Stimulated activated CD4-positive, alpha-beta T cell treated with anti-CD3 and anti-CD28 coated beads, Interleukin-15, amount 100 ng/mL, for 1 hour (primary cell): Measurements from ENCODE around the gene LINC01488.

ENCODE experiments used
- DNase-seq, 2 donors: peaks; one replicate each; pipeline ENCODE4 v3.0.0-alpha.2; 2020; ENCODE audit warnings: low read depth in 1 of 2, low spot score in 1 of 2

LINC01488 gene

DNA sequence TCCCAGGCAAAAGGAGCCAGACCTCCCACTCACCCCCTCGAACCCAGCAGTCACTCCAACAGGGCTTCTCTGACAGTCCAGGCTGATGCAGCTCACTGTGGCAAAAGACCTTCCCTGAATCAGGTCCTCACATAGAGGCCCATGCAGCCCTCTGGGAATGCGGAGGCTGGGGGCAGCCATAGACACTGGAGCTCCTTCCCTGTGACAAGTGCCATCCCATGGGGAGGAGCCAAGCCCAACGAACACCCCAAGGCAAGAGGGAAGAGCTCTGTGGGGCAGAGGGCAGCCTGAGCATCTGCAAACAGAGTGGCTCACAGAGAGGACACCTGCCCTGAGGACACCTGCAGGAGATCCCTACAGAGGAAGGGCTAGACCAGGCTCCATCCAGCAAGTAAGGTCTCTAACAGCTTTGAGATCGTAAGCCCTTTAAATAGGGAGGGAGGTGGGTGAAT is at the start of gene LINC01488:
Gene LINC01488, plus strand, starts transcription at position 271 of the 452 bp plus-strand sequence.
- DNase-seq, result no peak

- no peak for DNase-seq
Observed at GRCh38 chr11:69431893-69432738, 49.3 kb upstream of the LINC01488 start.

- DNase-seq, result no peak
Observed at GRCh38 chr11:69433741-69434140, 47.7 kb upstream of the LINC01488 start.

GRCh38 chr11:69434471-69434931 is 47.0 kb upstream of the LINC01488 start:
- no peak for DNase-seq

DNA sequence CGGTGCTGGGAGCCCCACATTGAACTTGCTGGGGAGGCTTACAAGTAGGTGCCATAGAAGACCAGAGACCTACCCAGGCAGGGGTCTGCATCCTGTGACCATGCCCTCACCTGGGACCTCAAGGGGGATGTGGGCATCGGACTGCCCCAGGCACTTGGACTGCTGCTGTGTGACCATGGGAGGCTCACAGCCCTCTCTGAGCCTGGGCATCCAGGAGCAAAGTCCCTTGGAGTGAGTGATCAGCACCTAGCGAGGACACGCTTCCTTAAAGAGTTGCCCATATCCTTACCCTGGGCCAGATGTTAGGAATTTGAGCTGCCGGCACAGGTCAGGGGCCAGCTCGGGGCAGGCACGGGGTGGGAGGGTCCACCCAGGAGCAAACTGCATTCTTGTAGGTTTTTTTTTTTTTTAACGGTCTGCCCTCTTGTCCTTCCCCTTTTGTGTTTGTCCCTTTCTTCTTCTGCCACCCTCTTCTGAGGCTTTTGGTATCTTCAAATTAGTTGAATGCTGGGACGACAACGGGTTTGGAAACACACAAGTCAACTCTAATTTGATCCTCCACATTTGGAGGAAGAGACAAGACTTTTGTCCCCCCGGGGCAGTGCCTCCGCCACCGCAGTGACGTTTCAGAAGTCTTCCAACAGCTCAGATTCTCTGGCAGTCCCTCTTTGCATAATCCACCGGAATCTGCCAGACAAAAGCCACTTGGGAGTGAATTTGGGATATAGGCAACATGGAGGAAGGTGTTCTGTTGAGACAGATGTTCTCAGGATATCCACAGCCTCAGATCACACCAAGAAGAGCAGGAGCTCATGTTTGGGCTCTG is 46.1 kb upstream of the LINC01488 start:
- no peak for DNase-seq

DNA sequence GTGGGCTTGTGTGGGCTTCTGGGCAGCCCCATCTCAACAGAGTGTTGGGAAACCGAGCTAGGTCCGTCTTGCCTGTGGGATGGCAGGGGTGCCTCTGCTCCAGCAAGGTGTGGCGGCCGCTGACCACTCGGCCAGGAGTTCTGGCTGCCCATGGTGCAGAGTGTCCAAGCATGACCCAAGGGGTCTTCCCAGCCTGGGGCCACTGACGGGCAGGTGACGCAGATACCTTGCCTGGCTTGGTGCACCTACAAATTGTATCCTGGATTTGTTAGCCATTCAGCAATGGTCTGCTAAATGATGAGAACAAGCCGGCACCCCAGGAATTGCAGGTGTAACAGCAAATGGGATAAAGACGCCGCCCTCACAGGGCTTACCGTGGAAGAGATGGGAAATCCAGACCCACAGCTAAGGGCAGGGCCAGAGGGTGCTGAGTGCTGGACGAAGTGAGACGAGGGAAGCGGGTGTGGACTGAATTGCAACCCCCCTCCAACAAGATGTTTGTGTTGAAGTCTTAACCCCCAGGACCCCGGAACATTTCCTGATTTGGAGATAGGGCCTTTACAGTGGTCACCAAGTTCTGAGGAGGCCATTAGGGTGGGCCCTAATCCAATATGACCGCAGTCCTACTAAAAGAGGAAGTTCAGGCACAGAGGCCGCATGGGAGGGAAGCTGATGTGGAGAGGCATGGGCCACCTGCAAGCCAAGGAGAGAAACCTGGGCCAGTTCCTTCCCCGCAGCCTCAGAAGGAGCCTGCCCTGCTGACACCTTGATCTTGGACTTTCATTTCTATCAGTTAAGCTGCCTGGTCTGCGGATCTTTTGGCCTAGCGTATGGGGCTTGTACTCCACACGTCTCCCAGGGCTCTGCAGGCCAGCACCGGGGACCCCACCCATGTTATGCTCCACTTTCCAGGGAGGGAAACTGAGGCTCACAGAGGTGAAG is 45.2 kb upstream of the LINC01488 start:
- no peak for DNase-seq

DNA sequence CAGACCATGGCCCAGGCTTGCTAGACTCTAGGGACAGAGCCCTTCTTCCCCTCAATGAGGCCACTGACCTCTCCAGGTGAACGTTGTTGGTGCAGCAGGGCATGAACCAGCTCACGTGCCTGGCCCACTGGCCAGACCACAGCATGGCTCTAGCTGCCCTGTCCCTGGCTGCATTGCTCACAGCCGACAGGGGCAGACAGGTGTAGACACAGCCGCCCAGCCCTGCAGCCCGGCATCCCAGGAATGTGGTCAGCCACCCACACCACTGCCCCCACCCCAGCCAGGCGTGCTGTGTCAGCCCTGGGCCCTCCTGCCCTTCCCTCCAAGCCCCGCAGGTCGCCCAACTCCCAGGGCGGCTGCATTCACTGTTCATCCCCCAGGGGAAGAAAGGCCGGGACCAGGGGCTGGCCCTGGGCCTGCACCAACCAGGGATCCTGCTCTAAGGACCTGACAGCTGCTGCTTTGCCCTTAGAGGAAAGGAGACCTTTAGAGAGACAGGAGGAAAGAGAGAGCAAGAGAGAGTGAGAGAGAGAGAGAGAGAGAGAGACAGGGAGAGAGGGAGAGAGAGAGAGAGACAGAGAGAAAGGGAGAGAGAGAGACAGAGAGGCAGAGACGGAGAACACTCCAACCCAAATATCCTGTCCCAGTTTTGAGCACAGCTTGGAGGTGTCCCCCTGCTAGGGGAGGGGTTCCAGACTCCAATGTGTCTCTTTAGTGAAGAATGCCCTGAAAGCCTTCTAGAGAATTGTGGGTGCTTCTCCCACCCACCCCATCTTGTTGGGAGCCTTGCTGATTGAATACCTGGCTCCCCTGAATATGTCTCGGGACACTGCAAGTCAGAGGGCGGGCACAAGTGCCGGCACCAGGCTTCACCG is 44.2 kb upstream of the LINC01488 start:
- no peak for DNase-seq

- DNase-seq, result no peak
Observed at GRCh38 chr11:69437876-69438205, 43.6 kb upstream of the LINC01488 start.

DNA sequence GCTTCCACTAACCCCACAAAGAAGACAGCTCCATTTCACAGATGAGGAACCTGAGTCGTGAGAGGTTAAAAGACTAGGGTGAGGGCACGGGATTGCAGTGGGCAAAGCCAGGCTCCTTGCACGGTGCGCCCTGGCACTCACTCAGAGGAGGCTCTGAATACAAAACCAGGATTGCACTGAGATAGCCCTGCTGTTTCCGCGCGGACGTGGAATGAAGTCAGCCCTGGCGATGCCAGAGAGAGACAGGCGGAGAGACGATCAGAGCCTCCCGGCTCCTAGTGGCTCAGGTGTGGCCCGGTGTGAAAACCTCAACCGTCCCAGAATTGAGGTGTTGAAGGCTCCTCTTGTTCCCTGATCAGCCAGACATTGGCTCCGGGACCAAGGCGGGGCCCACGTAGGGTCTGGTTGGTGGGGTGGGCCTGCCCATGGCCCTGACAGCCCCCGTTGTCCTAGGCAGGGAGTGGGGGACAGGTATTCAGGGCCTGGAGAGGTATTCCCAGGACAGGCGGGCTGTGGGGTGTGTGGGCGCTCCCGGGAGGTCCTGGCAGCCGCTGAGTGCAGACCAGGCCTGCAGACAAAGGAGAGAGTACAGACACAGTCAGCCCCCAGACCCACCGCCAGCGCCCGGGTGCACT is 43.1 kb upstream of the LINC01488 start:
- no peak for DNase-seq

DNA sequence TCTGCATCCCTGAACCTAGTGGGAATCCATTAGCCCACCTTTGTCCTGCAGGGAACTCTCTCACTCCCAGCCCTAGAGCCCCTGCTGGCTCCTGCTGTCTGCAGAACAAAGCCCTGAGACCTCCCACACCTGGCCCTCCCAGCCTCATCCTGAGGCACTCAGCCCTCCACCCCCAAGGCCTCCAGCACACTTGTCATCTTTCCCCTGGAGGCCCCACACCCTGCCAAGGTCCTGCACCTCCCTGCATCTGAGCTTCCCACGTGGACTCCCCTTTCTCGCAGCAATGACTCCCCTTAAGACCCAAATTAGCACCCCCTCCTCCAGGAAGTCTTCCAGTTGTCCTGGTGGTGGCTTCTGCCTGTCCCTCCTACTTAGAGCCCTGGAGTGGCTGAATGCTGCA is 42.3 kb upstream of the LINC01488 start:
- no peak for DNase-seq

DNA sequence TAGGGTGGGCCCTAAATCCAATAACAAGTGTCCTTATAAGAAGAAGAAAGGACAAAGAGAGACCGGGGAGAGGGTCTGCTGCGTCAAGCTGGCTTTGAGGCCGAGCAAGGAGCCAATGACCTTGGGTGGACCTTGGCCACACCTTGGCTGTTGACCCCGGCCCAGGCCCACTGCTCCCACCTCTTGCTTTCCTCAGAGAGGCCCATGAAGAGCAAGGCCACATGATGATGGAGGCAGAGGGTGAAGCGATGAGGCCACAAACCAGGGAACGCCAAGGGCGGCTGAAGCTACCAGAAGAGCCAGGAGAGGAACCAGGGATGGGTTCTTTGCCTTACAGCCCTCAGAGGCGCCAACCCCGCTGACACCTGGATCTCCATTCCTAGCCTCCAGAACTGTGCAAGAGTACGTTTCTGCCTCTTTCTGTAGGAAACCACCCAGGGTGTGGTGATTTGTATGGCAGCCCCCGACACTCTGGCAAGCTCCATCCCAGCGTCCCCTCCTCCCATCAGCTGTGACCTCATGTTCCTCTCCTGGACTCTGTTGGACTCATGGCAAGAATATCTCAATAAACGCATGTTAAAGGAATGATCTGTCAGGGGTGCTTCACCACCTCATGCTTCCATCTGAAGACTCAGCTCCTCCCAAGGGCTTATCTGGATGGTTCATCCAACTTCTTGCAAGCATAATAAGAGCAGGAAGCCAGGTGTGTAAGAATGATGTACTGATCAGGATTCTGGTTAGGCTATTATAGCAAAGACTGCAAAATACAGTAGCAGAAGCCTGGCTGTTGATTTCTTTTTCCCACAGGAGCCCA is 41.6 kb upstream of the LINC01488 start:
- DNase-seq, result no peak

DNA sequence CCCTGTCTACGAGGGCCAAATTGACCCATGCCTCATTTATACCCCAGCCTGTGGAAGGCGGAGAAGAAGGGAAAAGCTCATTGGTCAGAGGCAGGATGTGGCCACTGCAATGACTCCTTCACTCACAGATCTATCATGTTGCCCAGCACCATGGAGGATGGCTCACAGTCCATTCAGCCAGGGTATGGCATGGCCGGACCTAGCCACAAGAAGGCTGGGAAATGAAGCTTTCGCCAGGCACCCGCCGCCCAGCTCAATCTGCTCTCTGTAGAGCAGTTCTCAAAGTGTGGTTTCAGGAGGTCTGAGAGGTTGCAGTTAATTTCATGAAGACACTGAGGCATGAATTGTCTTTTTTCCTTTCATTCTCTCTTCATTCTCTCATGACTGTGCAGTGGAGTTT is 40.6 kb upstream of the LINC01488 start:
- no peak for DNase-seq

DNA sequence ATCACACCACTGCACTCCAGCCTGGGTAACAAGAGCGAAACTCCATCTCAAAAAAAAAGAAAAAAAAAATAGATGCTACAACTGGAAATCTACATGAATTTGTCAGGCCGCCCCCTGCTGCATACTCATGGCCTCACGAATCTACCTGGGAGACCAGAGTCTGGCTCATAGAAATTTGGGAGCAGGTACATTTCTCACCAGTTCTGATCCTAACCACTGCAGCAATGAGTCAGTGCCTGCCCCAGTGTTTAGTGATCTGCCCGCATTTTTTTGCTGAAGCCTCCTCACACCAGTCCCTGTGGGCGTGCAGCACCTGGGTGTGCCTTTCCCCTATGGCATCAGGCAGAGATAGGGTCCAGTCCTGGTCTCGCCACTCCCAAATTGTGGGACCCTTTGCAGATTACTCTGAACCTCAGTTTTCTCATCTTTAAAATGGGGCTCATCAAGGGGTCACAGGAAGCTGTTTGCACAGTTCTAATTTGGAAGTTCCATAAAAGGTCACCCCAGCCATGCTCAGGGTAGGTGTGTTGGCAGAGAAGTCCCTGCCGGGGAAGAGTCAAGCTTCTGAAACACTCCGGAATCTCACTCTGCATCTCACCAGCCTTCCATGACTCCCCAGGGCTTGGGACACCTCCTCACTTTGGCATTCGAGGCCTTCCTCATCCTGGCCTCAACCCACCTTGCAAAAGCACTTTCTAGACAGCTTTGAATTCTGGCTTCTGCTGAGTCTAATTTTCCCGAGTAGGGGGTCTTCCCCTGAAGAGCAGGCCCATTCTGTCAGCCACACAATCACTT is 39.3 kb upstream of the LINC01488 start:
- DNase-seq, result no peak

DNA sequence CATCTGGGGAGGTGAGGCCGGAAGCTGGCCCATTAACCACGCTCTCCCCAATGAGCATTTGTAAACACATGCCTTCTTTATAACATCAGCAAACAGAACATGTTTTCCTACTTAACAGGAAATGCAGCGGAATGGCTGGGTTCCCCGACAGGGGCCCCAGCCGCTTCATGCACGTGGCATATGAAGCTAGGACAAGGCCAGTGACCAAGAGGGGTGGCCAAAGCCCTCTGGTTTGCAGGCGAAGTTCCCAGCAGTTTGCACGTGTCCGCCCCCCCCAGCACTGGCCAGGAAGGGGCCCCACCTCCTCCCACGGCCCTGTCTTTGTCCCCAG is 38.7 kb upstream of the LINC01488 start:
- DNase-seq, result no peak

DNA sequence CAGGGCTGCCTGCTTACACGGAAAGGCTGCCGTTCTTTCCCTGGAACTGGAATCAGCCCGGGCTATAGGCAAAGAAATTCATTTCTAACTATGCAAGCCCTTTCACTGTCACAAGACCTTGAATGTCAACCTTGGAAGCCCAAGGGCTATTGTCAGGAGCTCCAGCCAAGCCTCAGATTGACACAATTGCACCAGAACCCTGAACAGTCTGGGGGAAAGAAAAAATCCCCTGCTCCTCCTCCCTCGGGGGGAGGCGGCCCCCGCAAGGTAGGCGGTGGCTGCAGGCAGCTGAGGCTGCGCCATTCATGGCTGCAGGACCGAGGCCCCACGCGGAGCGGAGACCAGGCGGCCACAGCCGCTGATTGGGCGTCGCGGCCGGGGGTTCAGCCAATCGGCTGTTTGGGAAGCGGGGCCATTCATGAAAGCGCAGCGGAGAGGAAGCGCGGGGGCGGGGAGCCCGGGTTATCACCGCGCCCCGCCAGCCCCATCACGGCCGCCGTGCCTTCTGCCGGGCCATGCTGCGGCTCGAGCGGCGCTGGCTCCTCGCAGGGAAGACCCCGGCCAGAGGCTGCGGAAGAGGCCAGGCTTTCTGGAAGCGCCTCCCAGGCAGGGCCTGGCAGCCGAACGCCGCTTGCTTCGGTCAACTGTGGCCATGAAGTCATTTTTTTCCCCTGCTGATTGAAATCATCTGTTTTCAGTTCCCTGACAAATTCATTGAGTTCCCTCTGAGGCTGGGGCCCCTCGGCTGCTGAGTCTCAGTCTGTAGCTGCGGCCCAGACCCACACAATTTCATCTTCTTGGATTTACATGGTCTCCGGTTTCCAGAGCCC is 38.1 kb upstream of the LINC01488 start:
- DNase-seq, result peak; percentile 28 to 60

DNA sequence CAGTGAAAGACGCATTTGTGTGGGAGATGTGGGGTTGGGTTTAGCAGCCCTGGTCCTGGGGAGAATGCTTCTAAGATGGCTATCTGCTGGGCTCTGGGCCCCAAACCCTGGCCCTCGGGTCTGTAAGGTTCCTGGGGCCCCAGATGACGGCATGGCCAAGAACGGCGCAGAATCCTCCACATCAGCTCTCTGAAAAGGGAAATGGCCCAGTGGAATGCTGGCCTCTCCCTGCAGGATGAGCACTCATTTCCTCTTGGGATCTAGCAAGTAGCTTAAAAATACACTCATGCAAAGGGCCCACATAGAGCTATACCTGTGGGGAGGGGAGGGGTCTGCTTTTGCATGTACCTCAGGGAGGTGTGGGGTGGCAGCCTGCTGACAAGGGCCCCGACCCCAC is 37.5 kb upstream of the LINC01488 start:
- DNase-seq, result no peak

- no peak for DNase-seq
Observed at GRCh38 chr11:69444381-69445130, 36.9 kb upstream of the LINC01488 start.
